GM21576 (cell line): ENCODE measurements around the gene MYO16.

Experiments used
- ATAC-seq: cut with Tn5 transposase; IDR thresholded peaks from one replicate; pipeline ENCODE4 v1.9.1; 2021; ENCODE audit warnings: mild to moderate bottlenecking, moderate library complexity; ENCODE audit not compliant: unreplicated experiment

Gene MYO16

DNA sequence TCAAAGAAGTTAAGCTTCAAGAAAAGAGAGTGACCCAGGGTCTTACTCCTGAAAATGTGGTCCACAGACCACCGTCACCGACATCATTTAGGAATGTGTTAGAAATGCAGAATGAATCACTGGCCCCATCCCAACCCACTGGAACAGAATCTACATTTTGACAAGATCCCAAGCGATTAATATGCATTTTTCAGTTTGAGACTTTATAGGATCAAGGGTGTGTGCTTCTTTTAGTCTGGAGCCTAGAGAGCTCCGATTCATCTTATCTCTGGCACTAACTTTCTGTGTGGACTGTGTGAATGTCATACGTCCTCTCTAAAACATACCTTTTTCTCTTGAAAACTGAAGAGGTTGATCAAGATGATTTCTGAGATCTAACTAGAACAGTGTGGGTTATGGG lies 484.8 kb downstream of the MYO16 start:
- ATAC-seq = no peak

DNA sequence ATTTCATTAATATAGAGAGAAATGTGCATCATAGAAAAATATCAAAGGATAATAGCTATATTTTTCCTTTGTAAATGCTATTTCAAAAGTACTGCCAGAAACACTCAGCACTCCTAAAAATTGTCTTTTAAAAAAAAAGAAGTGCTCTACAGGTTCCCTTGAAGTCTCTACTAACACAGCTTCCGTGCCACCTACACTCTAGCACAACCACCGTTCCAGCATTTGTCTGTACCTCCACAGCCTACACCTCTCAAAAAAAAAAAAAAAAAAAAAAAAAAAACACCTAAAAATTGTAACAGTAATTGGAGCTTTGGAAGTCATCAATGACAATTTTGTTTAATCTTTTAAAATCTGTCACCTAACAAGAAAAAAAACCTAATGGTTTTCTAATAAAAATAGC lies 485.6 kb downstream of the MYO16 start:
- no peak for ATAC-seq

- no peak for ATAC-seq
Observed at GRCh38 chr13:109118521-109118920, 489.1 kb downstream of the MYO16 start.

GRCh38 chr13:109119896-109120295 lies 490.5 kb downstream of the MYO16 start:
- no peak for ATAC-seq

DNA sequence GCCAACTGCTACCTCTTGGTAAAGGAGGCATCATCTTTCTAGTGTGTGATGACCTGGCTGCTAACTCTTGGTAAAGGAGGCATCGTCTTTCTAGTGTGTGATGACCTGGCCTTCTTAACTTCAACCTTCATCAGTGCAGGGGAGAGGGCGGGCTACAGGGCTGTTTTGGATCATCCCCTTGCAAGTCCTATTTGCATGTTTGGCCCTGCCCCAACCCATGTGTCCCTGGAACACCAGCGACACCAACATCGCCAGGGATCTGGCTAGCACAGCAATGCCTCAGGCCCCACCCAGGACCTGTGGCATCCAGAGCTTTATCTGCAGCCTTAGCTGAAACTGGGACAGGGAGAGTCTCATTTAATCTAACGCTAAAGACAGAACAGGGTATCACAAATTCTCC lies 492.4 kb downstream of the MYO16 start:
- no peak for ATAC-seq

GRCh38 chr13:109123971-109124370 lies 494.6 kb downstream of the MYO16 start:
- ATAC-seq = no peak

- ATAC-seq = no peak
Observed at GRCh38 chr13:109126178-109126577, 496.8 kb downstream of the MYO16 start.

DNA sequence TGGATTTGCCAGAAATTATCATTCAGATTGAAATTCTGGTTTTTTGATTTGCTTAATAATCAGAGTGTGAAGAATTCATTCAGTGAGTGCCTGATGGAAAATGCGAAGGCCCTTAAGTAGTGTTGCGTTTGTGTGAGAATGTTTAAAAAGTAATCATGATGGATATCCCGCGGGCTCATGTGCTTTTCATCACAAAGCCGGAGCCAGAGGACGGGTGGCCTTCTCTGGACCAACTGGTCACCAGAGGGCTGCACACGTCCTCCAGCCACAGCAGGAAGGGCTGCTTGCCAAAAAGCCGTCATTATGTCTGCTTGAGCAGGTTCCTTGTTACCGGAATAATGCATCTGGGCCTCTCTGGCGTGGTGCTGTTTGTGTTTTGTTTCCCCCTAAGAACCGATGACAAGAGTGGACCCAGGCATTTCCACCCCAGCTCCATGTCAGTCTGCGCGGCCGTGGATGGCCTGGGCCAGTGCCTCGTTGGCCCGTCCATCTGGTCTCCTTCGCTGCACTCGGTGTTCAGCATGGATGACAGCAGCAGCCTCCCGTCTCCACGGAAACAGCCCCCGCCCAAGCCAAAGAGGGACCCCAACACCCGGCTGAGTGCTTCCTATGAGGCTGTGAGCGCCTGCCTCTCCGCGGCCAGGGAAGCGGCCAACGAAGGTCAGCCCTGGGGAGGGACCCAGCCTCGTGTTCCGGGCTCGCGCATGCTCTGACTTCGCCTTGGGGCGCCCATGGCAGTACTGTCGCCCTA lies 497.7 kb downstream of the MYO16 start:
- ATAC-seq = no peak

DNA sequence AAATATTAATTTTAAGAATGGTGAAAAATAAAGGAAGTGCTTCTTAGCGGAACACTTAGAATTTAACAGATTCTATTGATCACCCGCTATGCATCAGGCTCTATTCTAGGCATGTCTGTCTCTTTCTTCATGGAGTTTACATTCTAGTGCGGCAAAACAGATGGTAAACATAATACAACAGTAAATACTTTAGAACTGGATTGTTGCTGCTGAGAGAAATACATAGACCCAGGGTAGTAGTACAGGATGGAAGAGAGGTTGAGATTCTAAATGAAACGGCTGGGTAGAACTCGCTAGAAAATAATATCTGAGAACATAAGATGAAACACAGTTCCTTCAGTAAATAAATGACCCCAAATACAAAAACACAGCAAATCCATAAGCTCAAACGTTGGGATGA lies 498.7 kb downstream of the MYO16 start:
- no peak for ATAC-seq

- ATAC-seq = no peak
Observed at GRCh38 chr13:109130093-109130835, 500.9 kb downstream of the MYO16 start.

DNA sequence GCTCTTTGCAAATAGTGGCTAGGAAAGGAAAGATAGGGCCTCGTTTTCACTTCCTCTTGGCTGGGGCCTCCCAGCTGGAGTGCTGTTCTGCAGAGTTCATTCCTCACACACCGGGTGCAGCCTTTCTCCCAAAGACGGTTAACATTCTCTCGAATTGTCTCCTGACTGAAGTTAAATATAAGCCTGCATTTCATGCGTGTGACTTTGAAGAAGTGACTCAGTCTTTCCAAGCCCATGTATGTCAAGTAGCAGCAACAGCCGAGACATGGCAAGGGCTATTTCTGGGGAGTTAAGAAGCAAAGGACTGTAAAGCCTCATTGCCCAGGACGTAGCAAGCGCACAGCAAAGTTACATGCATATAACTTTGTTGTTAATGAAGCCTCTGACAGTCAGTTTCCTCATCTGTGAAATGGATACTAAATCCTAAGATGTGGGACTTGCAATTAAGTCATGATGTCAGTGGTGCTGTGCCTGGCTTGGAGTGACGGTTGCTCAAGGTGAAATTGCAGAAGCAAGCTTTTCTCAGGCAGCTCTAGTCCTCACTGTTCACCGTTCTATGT lies 502.4 kb downstream of the MYO16 start:
- peak; percentile 84 for ATAC-seq

DNA sequence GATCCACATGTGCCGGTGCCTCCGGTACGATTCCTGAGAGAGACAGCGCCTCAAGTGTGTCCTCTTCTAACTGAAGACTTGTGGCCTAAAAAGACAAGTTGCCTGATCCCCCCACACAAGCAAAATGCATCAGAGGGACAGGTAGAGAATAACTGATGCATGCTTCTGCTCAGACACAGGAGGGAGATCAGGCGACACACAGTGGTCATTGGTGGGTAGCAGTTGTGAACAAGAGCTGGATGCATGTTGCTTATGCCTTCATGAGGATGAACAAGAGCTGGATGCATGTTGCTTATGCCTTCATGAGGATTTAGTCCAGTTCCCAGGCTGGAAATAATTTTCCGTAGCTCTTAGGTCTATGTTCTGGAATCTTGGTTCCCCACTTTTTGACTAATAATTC lies 505.6 kb downstream of the MYO16 start:
- ATAC-seq = no peak

DNA sequence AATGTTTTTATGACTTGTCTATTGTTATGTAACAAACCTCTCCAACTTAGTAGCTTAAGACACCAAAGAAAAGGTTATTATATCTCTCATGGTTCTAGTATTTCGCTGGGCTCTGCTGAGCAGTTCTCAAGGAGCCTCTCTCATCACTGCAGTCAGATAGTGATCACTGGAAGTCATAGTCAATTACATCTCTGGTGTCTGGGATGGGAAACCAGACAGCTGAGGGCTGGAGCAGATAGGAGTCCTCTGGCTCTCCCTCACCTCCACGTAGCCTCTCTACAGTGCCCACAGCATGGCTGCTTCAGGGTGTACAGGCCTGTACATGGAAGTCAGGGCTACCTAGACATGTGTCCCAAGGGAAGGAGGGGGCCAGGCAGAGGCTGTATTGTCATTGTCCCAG lies 507.5 kb downstream of the MYO16 start:
- ATAC-seq = no peak

- no peak for ATAC-seq
Observed at GRCh38 chr13:109139346-109139745, 509.9 kb downstream of the MYO16 start.

DNA sequence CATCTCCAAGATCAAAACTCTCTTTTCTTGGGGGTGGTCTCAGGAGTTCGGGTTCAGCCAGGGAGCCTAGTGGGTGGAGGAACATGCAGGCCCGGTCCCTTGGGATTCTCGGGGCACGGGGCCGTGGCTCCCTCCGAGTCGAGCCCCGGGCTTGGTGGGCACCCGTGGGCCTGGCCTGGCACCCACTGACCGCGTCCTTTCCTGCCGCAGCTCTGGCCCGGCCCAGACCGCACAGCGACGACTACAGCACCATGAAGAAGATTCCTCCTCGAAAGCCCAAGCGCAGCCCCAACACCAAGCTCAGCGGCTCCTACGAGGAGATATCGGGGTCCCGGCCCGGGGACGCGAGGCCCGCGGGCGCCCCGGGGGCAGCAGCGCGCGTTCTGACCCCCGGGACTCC lies 510.6 kb downstream of the MYO16 start:
- no peak for ATAC-seq

DNA sequence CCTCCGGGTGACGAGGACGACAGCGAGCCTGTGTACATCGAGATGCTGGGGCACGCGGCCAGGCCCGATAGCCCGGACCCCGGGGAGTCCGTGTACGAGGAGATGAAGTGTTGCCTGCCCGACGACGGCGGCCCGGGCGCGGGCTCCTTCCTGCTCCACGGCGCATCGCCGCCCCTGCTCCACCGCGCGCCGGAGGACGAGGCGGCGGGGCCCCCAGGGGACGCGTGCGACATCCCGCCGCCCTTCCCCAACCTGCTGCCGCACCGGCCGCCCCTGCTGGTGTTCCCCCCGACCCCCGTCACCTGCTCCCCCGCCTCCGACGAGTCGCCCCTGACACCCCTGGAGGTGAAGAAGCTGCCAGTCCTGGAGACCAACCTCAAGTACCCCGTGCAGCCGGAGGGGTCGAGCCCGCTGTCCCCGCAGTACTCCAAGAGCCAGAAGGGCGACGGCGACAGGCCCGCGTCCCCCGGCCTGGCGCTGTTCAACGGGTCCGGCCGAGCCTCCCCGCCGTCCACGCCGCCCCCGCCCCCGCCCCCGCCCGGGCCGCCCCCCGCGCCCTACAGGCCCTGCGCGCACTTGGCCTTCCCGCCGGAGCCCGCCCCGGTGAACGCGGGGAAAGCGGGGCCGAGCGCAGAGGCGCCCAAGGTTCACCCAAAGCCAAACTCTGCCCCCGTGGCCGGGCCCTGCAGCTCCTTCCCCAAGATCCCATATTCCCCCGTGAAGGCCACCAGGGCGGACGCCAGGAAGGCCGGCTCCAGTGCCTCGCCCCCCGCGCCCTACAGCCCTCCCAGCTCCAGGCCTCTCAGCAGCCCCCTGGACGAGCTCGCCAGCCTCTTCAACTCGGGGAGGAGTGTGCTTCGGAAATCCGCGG lies 511.3 kb downstream of the MYO16 start:
- ATAC-seq = no peak

- ATAC-seq = no peak
Observed at GRCh38 chr13:109141706-109142105, 512.3 kb downstream of the MYO16 start.

GRCh38 chr13:109144693-109145437 lies 515.5 kb downstream of the MYO16 start:
- ATAC-seq = no peak

- ATAC-seq = peak; percentile 93
Observed at GRCh38 chr13:109145631-109146030, 516.2 kb downstream of the MYO16 start.

- no peak for ATAC-seq
Observed at GRCh38 chr13:109146393-109146792, 517.0 kb downstream of the MYO16 start.
